Measurements from ENCODE around the gene TRAF3. TPM values are rescaled to one million over a fixed set of nuclear protein-coding genes. Genes with fewer than 3 reads are reported as not detected.

TRAF3 gene
- polyA plus RNA-seq, 1 of the 3 experiments (the other 2 are of a cell fraction) = 17.9 TPM

- no peaks in the 10 kb centered on the region for H3K9me2 ChIP-seq
- no peak for TF ChIP-seq MXI1 (IDR thresholded peaks at IDR 0.05; ENCODE audit: low read depth, low read length)
- TF ChIP-seq FOXM1 (IDR thresholded peaks at IDR 0.05; ENCODE audit: low read depth) = no peak
- no peak for TF ChIP-seq GABPA (IDR thresholded peaks at IDR 0.05; ENCODE audit: low read depth)
- TF ChIP-seq ZBTB33 (IDR thresholded peaks at IDR 0.05; ENCODE audit: borderline replicate concordance, low read depth) = no peak
- TF ChIP-seq PBX3 (IDR thresholded peaks at IDR 0.05) = no peak
- no peak for TF ChIP-seq SIN3A (IDR thresholded peaks at IDR 0.05; ENCODE audit: borderline replicate concordance, low read depth, low read length)
- TF ChIP-seq POLR2AphosphoS5 (IDR thresholded peaks at IDR 0.05; ENCODE audit: low read depth, low read length) = no peak
- TF ChIP-seq RFX5 (IDR thresholded peaks at IDR 0.05; ENCODE audit: low read length) = no peak
- TF ChIP-seq REST (IDR thresholded peaks at IDR 0.05; ENCODE audit: low read depth, low read length) = no peak
- no peak for TF ChIP-seq FOSL2 (IDR thresholded peaks at IDR 0.05; ENCODE audit: borderline replicate concordance, low read depth)
- TF ChIP-seq IRF3 (IDR thresholded peaks at IDR 0.05; ENCODE audit: low read depth, low read length) = no peak
- TF ChIP-seq NFIC (IDR thresholded peaks at IDR 0.05; ENCODE audit: borderline replicate concordance) = no peak
- TF ChIP-seq EZH2phosphoT487 (IDR thresholded peaks at IDR 0.05; ENCODE audit: borderline replicate concordance, low read depth) = no peak
- no peak for TF ChIP-seq RCOR1 (IDR thresholded peaks at IDR 0.05; ENCODE audit: low read length)
- TF ChIP-seq YY1 (IDR thresholded peaks at IDR 0.05; ENCODE audit: low read depth) = no peak
- TF ChIP-seq FOXJ3 (CRISPR knock-in tag; IDR thresholded peaks at IDR 0.05) = no peak
- no peak for TF ChIP-seq TEAD4 (IDR thresholded peaks at IDR 0.05; ENCODE audit: borderline replicate concordance, insufficient read depth)
- TF ChIP-seq MAX (IDR thresholded peaks at IDR 0.05; ENCODE audit: low read depth) = no peak
- no peak for TF ChIP-seq TAF1 (IDR thresholded peaks at IDR 0.05; ENCODE audit: borderline replicate concordance, low read depth, low read length)
- ChIA-PET POLR2A (no interaction called here), CTCF (interaction anchor here (0.7 to 1.3 kb wide), 2 partner anchors 60 to 247 kb away, joined by 3 read pairs; no protein-coding TSS in a partner anchor)
- H3F3A ChIP-seq (replicated peaks; ENCODE audit: insufficient read depth) = peaks cover 13% of the 10 kb centered on the region
- H3K27ac ChIP-seq (ENCODE audit: low read depth in 2 of 2, low read length in 1 of 2) = no peak overlapping the region
- H4K20me1 ChIP-seq (ENCODE audit: insufficient read depth) = no peaks in the 10 kb centered on the region
- H3K4me2 ChIP-seq = no peak overlapping the region
- no peaks in the 10 kb centered on the region for H3K36me3 ChIP-seq (replicated peaks in 1 of 2; ENCODE audit: control insufficient read depth in 1 of 2, insufficient read depth in 2 of 2, low read length in 1 of 2)
- DNase-seq = no peak
- H3K27me3 ChIP-seq (ENCODE audit: insufficient read depth) = no peaks in the 10 kb centered on the region
- no peak overlapping the region for H2AFZ ChIP-seq (ENCODE audit: low read depth)
- no peaks in the 10 kb centered on the region for H3K79me2 ChIP-seq (ENCODE audit: insufficient read depth)
- H3K4me1 ChIP-seq (ENCODE audit: control insufficient read depth in 1 of 2, insufficient read depth in 2 of 2, low read depth in 1 of 2, low read length in 1 of 2) = peaks cover 0 to under 1% of the 10 kb centered on the region in 2 experiments; a peak in 2 of 4 replicates
- no peak overlapping the region for H3K9ac ChIP-seq
- no peaks in the 10 kb centered on the region for H3K9me3 ChIP-seq
- WGBS (ENCODE audit: low lambda C conversion rate) = 85% methylated on average over 8 of the region's 9 CpGs
- H3K4me3 ChIP-seq (ENCODE audit: low read depth in 2 of 2, low read length in 1 of 2) = no peak overlapping the region
Measured at GRCh38 chr14:102771144-102771543, 6.1 kb upstream of the TRAF3 start.

Data from SK-N-SH (cell line).